Upper lobe of left lung (tissue), 6 donors: ENCODE measurements around the gene GLI3. TPM values are rescaled to one million over a fixed set of nuclear protein-coding genes. Genes with fewer than 3 reads are reported as not detected.

Source experiments
- ATAC-seq, 2 donors: fragments of 200-7000 bp; cut with Tn5 transposase; one replicate each; pipeline ENCODE4 v1.9.1; 2022; ENCODE audit warnings: mild to moderate bottlenecking in 2 of 2, moderate library complexity in 2 of 2; ENCODE audit not compliant: low FRiP score in 2 of 2
- DNase-seq, 2 donors: peaks; one replicate each; pipeline ENCODE4 v3.0.0-alpha.2; 2019 to 2020
- H3K27ac ChIP-seq, 4 donors: fragments of 200-600 bp; sonication (generic); one replicate each; pipeline ENCODE4 v1.5.1; 2016 to 2019
- H3K27me3 ChIP-seq, 4 donors: fragments of 200-600 bp; sonication (generic); one replicate each; pipeline ENCODE4 v1.5.1; 2017 to 2019
- H3K36me3 ChIP-seq, 4 donors: fragments of 200-600 bp; sonication (generic); one replicate each; pipeline ENCODE4 v1.5.1; 2016 to 2019
- H3K4me1 ChIP-seq, 4 donors: fragments of 200-600 bp; sonication (generic); one replicate each; pipeline ENCODE4 v1.5.1; 2018 to 2019
- H3K4me3 ChIP-seq, 4 donors: fragments of 200-600 bp; sonication (generic); one replicate each; pipeline ENCODE4 v1.5.1; 2017 to 2019; ENCODE audit warnings: mild to moderate bottlenecking in 2 of 4, moderate library complexity in 1 of 4
- H3K9me3 ChIP-seq, 4 donors: fragments of 200-600 bp; sonication (generic); one replicate each; pipeline ENCODE4 v1.5.1; 2018 to 2019
- EP300 ChIP-seq, 4 donors: sonication (generic); formaldehyde crosslinking; IDR thresholded peaks; one replicate each; pipeline ENCODE4 v1.5.1; 2017; ENCODE audit warnings: antibody characterized with exemption in 4 of 4, control low read depth in 2 of 4
- POLR2A ChIP-seq, 4 donors: fragments of 450-650 bp; IDR thresholded peaks; one replicate each; pipeline ENCODE4 v1.5.1; 2016 to 2017; ENCODE audit warnings: antibody characterized with exemption in 4 of 4, mild to moderate bottlenecking in 2 of 4
- POLR2AphosphoS5 ChIP-seq, 2 donors: sonication (generic); formaldehyde crosslinking; IDR thresholded peaks; one replicate each; pipeline ENCODE4 v1.5.1; 2017; ENCODE audit warnings: antibody characterized with exemption in 2 of 2
- WGBS, 2 donors: methylation state at CpG; one replicate each; pipeline ENCODE4 v1.1.5; 2017 to 2018; 5-methylcytosine and 5-hydroxymethylcytosine counted together
- total RNA-seq, 6 donors: library from RNA; depleted of rRNA in 4 of 6; stranded (reverse); fragments of >200 nt in 4 of 6; gene quantifications; one replicate each; pipeline versions ENCODE4 v1.1.0 to v1.2.1, GENCODE V29; 2016 to 2021
- TF ChIP-seq, protein P1 (sequence below), 6 experiments: fragments of 450-650 bp in 4 of 6; fragments of 200-600 bp in 2 of 6; sonication (generic) in 2 of 6; IDR thresholded peaks; one replicate each; pipeline ENCODE4 v1.5.1; 2016 to 2019; ENCODE audit warnings: antibody characterized with exemption in 6 of 6
- donor health status: DM: no; HTN: no; CAD: no; lungs with moderate emphysema.
- donor health status: DM: no; HTN: yes; CAD: no; lungs with severe emphysema.

GLI3 gene
- total RNA-seq, 6 donors from 2014 or later, result 5.2 to 19.4 (median 14.9) TPM

DNA sequence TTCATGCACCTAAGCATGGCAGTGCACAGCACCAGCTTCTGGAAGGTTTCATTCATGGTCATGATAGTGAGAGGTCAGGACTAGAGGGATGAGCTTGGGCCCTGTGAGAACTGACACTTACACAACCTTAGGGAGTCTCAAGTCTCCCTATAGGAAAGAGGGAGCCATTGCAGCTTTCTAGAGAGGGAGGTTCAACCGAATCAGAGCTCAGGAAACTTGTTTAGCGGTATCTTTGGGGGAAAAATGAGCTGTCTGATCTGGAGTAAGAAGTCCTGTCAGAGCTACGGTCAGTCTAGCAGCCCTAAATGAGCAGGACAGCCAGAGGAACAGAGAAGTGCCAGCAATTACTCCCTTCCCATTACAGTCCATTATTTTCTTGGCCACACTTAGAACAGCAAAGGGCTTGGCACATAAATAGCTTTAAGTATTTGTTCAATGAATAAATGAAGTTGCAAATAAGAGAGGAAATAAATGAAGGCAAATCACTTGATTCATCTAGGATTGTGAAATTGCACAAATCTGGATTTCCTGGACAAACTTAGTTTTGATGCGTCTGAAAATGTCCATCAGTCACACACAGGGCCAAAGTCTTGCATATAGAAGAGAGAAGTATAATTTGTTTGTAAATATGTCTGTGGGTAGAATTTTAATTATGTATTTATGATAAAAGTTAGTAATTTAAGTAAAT is 262.0 kb downstream of the GLI3 start:
- H3K4me1 ChIP-seq, result peaks cover 6 to 17% (median 11%) of the 10 kb centered on the region in 4 donors
- ATAC-seq, result peak in 1 of 2 donors; percentile 27
- H3K27ac ChIP-seq, result peak overlapping the region in 2 of 4 donors; percentile 53 to 55
- TF ChIP-seq POLR2AphosphoS5 (IDR thresholded peaks at IDR 0.05), result no peak
- WGBS, 2 donors, result 60 to 72% methylated on average over 4 of the region's 4 CpGs
- no peaks in the 10 kb centered on the region for H3K9me3 ChIP-seq
- peaks cover 0 to 23% (median 8%) of the 10 kb centered on the region in 4 donors for H3K36me3 ChIP-seq
- no peaks in the 10 kb centered on the region for H3K27me3 ChIP-seq
- no peak for DNase-seq
- H3K4me3 ChIP-seq, result no peak overlapping the region

DNA sequence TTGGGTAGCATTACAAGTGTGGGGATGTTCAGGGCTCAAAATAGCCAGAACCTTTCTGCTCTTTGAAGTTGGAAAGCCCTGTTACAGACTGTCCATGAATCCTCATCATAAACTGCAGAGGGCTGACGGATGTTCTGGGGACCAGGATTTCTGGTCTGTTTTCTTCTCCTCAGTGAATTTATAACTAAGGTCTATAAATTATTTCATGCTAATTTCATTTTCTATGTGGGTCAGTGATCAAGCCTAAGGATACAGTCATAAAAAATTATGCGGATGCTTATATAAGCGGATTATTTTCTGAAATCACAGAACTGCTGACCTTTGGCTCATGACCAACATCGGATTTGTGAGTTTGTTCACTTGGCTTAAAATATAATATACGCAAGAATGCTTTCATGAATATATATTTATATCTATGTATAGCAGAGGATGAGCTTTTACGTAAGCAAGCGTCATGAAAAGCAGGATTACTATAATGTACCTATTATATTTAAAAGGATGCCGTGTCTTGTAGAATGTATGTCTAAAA is 263.7 kb downstream of the GLI3 start:
- TF ChIP-seq, protein P1, sequence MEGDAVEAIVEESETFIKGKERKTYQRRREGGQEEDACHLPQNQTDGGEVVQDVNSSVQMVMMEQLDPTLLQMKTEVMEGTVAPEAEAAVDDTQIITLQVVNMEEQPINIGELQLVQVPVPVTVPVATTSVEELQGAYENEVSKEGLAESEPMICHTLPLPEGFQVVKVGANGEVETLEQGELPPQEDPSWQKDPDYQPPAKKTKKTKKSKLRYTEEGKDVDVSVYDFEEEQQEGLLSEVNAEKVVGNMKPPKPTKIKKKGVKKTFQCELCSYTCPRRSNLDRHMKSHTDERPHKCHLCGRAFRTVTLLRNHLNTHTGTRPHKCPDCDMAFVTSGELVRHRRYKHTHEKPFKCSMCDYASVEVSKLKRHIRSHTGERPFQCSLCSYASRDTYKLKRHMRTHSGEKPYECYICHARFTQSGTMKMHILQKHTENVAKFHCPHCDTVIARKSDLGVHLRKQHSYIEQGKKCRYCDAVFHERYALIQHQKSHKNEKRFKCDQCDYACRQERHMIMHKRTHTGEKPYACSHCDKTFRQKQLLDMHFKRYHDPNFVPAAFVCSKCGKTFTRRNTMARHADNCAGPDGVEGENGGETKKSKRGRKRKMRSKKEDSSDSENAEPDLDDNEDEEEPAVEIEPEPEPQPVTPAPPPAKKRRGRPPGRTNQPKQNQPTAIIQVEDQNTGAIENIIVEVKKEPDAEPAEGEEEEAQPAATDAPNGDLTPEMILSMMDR (IDR thresholded peaks at IDR 0.05), result no peak
- TF ChIP-seq POLR2A (IDR thresholded peaks at IDR 0.05) (no peak), EP300 (IDR thresholded peaks at IDR 0.05) (no peak), POLR2AphosphoS5 (IDR thresholded peaks at IDR 0.05) (no peak)
- peaks cover 2 to 17% (median 11%) of the 10 kb centered on the region in 4 donors for H3K4me1 ChIP-seq
- no peak for DNase-seq
- H3K27me3 ChIP-seq, result no peaks in the 10 kb centered on the region
- no peak overlapping the region for H3K4me3 ChIP-seq
- ATAC-seq, result no peak
- no peak overlapping the region for H3K27ac ChIP-seq
- H3K36me3 ChIP-seq, result peaks cover 0 to 22% (median 8%) of the 10 kb centered on the region in 4 donors
- H3K9me3 ChIP-seq, result no peaks in the 10 kb centered on the region
- 93 to 95% methylated on average over 8 of the region's 8 CpGs for WGBS, 2 donors

DNA sequence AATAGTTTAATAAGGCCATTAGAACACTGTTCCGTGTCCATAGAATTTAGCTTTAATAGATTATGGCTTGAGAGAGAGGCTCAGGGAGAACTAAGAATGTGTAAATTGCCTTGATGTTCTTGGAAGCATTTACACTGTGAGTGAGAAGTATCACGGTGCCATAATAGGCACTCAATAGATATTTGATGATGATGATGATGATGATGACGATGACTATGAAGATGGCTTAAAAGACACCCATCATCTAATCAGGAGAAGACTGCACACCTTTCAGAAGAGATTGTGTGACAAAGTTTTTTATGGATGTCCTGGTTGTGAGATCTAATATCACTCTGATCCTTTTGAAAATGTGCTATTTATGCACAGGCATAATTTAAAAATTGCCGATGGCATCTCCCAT is 264.2 kb downstream of the GLI3 start:
- Histone ChIP-seq H3K9me3 (no peaks in the 10 kb centered on the region), H3K36me3 (peaks cover 0 to 18% (median 8%) of the 10 kb centered on the region in 4 donors), H3K27me3 (no peaks in the 10 kb centered on the region), H3K4me3 (no peak overlapping the region), H3K27ac (no peak overlapping the region), H3K4me1 (peaks cover 2 to 17% (median 11%) of the 10 kb centered on the region in 4 donors)
- DNase-seq, result no peak
- TF ChIP-seq POLR2AphosphoS5 (IDR thresholded peaks at IDR 0.05) (no peak), EP300 (IDR thresholded peaks at IDR 0.05) (no peak), POLR2A (IDR thresholded peaks at IDR 0.05) (no peak)
- TF ChIP-seq, protein P1 (IDR thresholded peaks at IDR 0.05), result no peak
- ATAC-seq, result no peak
- 93 to 99% methylated on average over 4 of the region's 4 CpGs for WGBS, 2 donors

DNA sequence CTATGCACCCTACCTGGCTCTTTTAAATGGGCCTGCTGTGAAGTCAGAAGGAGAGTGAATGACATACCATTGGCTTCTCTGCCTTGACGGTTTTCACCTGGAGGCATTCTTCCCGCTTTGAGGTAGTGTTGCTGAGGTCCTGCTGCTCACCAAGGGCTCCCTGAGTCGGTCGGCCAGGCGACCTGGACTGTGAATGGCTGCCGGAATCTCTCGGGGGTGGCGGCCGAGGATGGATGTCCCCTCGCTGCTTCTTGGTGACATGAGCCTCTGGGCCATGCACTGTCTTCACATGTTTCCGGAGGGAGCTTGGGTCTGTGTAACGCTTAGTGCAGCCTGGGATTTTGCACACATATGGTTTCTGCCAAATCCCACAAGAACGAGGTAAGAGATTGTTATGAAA is 264.7 kb downstream of the GLI3 start:
- TF ChIP-seq, protein P1 (IDR thresholded peaks at IDR 0.05), result no peak
- TF ChIP-seq POLR2A (IDR thresholded peaks at IDR 0.05) (no peak), EP300 (IDR thresholded peaks at IDR 0.05) (no peak), POLR2AphosphoS5 (IDR thresholded peaks at IDR 0.05) (no peak)
- no peaks in the 10 kb centered on the region for H3K9me3 ChIP-seq
- H3K36me3 ChIP-seq, result peaks cover 0 to 18% (median 8%) of the 10 kb centered on the region in 4 donors
- 93 to 95% methylated on average over 9 to 13 of the region's 13 CpGs for WGBS, 2 donors
- H3K4me3 ChIP-seq, result no peak overlapping the region
- H3K4me1 ChIP-seq, result peaks cover 2 to 14% (median 11%) of the 10 kb centered on the region in 4 donors
- ATAC-seq (no peak), DNase-seq (peak in 1 of 2 donors; percentile 67)
- no peak overlapping the region for H3K27ac ChIP-seq
- no peaks in the 10 kb centered on the region for H3K27me3 ChIP-seq

DNA sequence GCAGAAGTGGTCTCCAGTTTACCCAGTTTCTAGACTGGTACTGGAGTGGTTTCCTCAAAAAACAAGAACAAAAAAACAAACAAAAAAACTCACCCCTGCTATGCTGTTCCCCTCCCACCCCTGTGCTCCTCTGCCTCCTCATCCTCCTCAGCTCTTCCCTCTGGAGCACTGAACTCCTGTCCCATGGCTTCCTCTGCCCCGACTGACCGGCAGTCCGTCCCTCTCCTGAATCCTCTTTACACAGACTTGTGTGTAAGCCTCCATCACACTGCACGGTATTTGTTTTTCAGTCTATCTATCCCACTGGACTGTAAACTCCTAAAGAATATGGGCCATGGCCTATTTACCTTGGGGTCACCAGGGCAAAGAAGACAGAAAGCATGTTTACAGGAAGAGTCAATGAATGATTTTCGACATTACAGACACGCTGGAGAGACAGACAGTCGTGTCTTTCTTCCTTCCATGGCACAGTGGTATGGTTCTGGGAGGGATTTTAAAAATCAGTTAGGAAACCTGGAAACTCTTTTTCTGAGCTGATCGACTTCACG is 265.3 kb downstream of the GLI3 start:
- no peak overlapping the region for H3K27ac ChIP-seq
- H3K4me3 ChIP-seq, result no peak overlapping the region
- H3K4me1 ChIP-seq, result peaks cover 5 to 12% (median 10%) of the 10 kb centered on the region in 4 donors
- DNase-seq, result no peak
- no peak for ATAC-seq
- H3K36me3 ChIP-seq, result peaks cover 0 to 18% (median 9%) of the 10 kb centered on the region in 4 donors
- TF ChIP-seq POLR2AphosphoS5 (IDR thresholded peaks at IDR 0.05), result no peak
- TF ChIP-seq POLR2A (IDR thresholded peaks at IDR 0.05), result no peak
- TF ChIP-seq, protein P1 (IDR thresholded peaks at IDR 0.05), result no peak
- no peak for TF ChIP-seq EP300 (IDR thresholded peaks at IDR 0.05)
- 92 to 95% methylated on average over 9 of the region's 9 CpGs for WGBS, 2 donors
- H3K27me3 ChIP-seq, result no peaks in the 10 kb centered on the region
- no peaks in the 10 kb centered on the region for H3K9me3 ChIP-seq
